Panc1 (cell line): ENCODE measurements around the gene M6PR. TPM values are rescaled to one million over a fixed set of nuclear protein-coding genes. Genes with fewer than 3 reads are reported as not detected.
"Not testable (repeated sequence)": the region's sequence is repeated elsewhere in the genome, so short reads cannot be mapped to it uniquely, and the experiment has no call there.

Experiments used
- ATAC-seq: fragments of 200-7000 bp; cut with Tn5 transposase; 2 replicates; pipeline ENCODE4 v1.9.1; 2020; ENCODE audit warnings: mild to moderate bottlenecking, moderate library complexity
- BruUV-seq: library from RNA; stranded (reverse); fragments of 400-500 nt; replicated peaks from 2 replicates; lab custom pipeline; 2021; lab: Mats Ljungman, UMichigan
- CTCF ChIA-PET: fragments of 300-600 bp; sonication (Branson Sonifier 250); formaldehyde crosslinking; loops from one replicate; lab custom pipeline; 2022; ENCODE audit warnings: antibody characterized with exemption; lab: Charles Lee
- POLR2A ChIA-PET: fragments of 300-600 bp; sonication (Branson Sonifier 250); formaldehyde crosslinking; loops from one replicate; lab custom pipeline; 2022; ENCODE audit warnings: antibody characterized with exemption; lab: Charles Lee
- DNase-seq: peaks from one replicate; pipeline ENCODE4 v3.0.0-alpha.2; 2010; ENCODE audit warnings: low read depth, low spot score
- H3K27ac ChIP-seq: 2 replicates; pipeline ENCODE4 v1.5.1; 2011; ENCODE audit warnings: mild to moderate bottlenecking, low read length, inconsistent platforms
- H3K27me3 ChIP-seq: fragments of 200-500 bp; sonication (Bioruptor generic); 2 replicates; pipeline ENCODE4 v1.6.0; 2014; ENCODE audit warnings: low read length, inconsistent platforms; ENCODE audit not compliant: control insufficient read depth, insufficient read depth
- H3K36me3 ChIP-seq: fragments of 200-500 bp; sonication (Bioruptor generic); 2 replicates; pipeline ENCODE4 v1.5.1; 2014; ENCODE audit warnings: inconsistent platforms, mild to moderate bottlenecking, low read length, moderate library complexity; ENCODE audit not compliant: control insufficient read depth, insufficient read depth
- H3K4me1 ChIP-seq: 2 replicates; pipeline ENCODE4 v1.5.1; 2011; ENCODE audit warnings: inconsistent platforms, mild to moderate bottlenecking, low read length, moderate library complexity; ENCODE audit not compliant: control insufficient read depth, insufficient read depth
- H3K4me3 ChIP-seq, 2 experiments: 2 replicates each; pipeline ENCODE4 v1.5.1; 2011 to 2012; ENCODE audit warnings: low read depth in 2 of 2, low read length in 2 of 2, mild to moderate bottlenecking in 2 of 2, inconsistent platforms in 1 of 2, moderate library complexity in 1 of 2
- H3K9me3 ChIP-seq: fragments of 200-500 bp; sonication (Bioruptor generic); 2 replicates; pipeline ENCODE4 v1.5.1; 2014; ENCODE audit warnings: low read depth, mild to moderate bottlenecking, inconsistent platforms, low read length, moderate library complexity; ENCODE audit not compliant: control insufficient read depth, insufficient read depth
- CTCF ChIP-seq: fragments of 450-650 bp; IDR thresholded peaks from 2 replicates; pipeline ENCODE4 v1.5.1; 2017; ENCODE audit warnings: mild to moderate bottlenecking
- POLR2AphosphoS5 ChIP-seq: IDR thresholded peaks from 2 replicates; pipeline ENCODE4 v1.6.1; 2012; ENCODE audit warnings: mild to moderate bottlenecking, low read depth, low read length, moderate library complexity
- REST ChIP-seq, 2 experiments: IDR thresholded peaks; 2 replicates each; pipeline ENCODE4 v1.6.1; 2011 to 2012; ENCODE audit warnings: low read depth in 2 of 2, control low read depth in 1 of 2, low read length in 1 of 2, mild to moderate bottlenecking in 1 of 2, moderate library complexity in 1 of 2; ENCODE audit not compliant: insufficient read depth in 1 of 2
- SIN3A ChIP-seq: IDR thresholded peaks from 2 replicates; pipeline ENCODE4 v1.6.1; 2012; ENCODE audit warnings: low read depth, mild to moderate bottlenecking, low read length, moderate library complexity, borderline replicate concordance; ENCODE audit not compliant: insufficient read depth
- TCF7L2 ChIP-seq: IDR thresholded peaks from 2 replicates; pipeline ENCODE4 v1.6.1; 2011; ENCODE audit warnings: mild to moderate bottlenecking, low read depth, low read length, inconsistent platforms
- in situ Hi-C: cut with HindIII; loops from 2 replicates; pipeline ENCODE4 v1.10.0; 2016; ENCODE audit warnings: low sequenced_read_pairs, low pct_unique_long_range_greater_than_20kb
- intact Hi-C: fragments of 100-400 bp; cut with micrococcal nuclease; formaldehyde crosslinking; loops from one replicate; pipeline ENCODE4 v1.10.0; 2022; ENCODE audit not compliant: unreplicated experiment
- total RNA-seq: library from RNA; stranded (reverse); gene quantifications from one replicate; pipeline ENCODE4 v1.2.1, GENCODE V29; 2021; ENCODE audit not compliant: unreplicated experiment

M6PR gene
- total RNA-seq, 1 experiment from 2014 or later = 161 TPM

- in situ Hi-C loops, intact Hi-C loops, H3K9me3 ChIP-seq, H3K36me3 ChIP-seq, DNase-seq, H3K27me3 ChIP-seq, H3K4me1 ChIP-seq, BruUV-seq: not testable (repeated sequence)
- TF ChIP-seq TCF7L2 = peak; percentile 32; the same call in 1 of the 2 replicates
- TF ChIP-seq CTCF = peak; percentile 29; the same call in 1 of the 2 replicates
- ATAC-seq = peak; percentile 87
- ChIA-PET POLR2A (interaction anchor here (0.6 kb wide), 1 partner anchor 35 kb away, joined by 3 read pairs; the partner anchor contains the start of gene M6PR), CTCF (interaction anchor here (0.5 kb wide), 1 partner anchor 182 kb away, joined by 4 read pairs; no protein-coding TSS in a partner anchor)
- Histone ChIP-seq H3K27ac (peak within 1 kb of the TSS; percentile 87), H3K4me3 (peak within 1 kb of the TSS; percentile 56 to 87)
Observed at GRCh38 chr12:8914033-8914715, 35.3 kb downstream of the M6PR start, which contains the start of gene PHC1. Gene PHC1 (plus strand): TSS chr12:8914509. CDS start chr12:8917678, 3,169 bp downstream.

- Histone ChIP-seq H3K4me3 (peak overlapping the region; percentile 56 to 82), H3K9me3 (no peaks in the 10 kb centered on the region), H3K27me3 (no peaks in the 10 kb centered on the region), H3K36me3 (no peaks in the 10 kb centered on the region; the same call in 1 of the 2 replicates), H3K4me1 (peaks cover 9% of the 10 kb centered on the region), H3K27ac (peak overlapping the region; percentile 87)
- intact Hi-C loops (no loop called here), in situ Hi-C loops (no loop called here)
- TF ChIP-seq SIN3A = no peak
- no peak for TF ChIP-seq POLR2AphosphoS5
- TSS peak; percentile 92 for BruUV-seq
- ChIA-PET POLR2A (interaction anchor here (0.6 kb wide), 1 partner anchor 36 kb away, joined by 3 read pairs; the partner anchor contains the start of gene M6PR), CTCF (no interaction called here)
- ATAC-seq (no peak), DNase-seq (no peak)
Observed at GRCh38 chr12:8913702-8914032, 35.8 kb downstream of the M6PR start.

GRCh38 chr12:8912914-8913313, 36.5 kb downstream of the M6PR start:
- no peaks in the 10 kb centered on the region; the same call in 1 of the 2 replicates for H3K36me3 ChIP-seq
- TF ChIP-seq REST (IDR thresholded peaks at IDR 0.05; ENCODE audit: insufficient read depth in 1 of 2, low read depth in 2 of 2, low read length in 1 of 2) (no peak), POLR2AphosphoS5 (no peak), CTCF (peak; percentile 28; the same call in 1 of the 2 replicates), SIN3A (no peak)
- H3K27me3 ChIP-seq = no peaks in the 10 kb centered on the region
- CTCF ChIA-PET = no interaction called here
- H3K27ac ChIP-seq = peak overlapping the region; percentile 87; the same call in 1 of the 2 replicates
- ATAC-seq = no peak
- no peaks in the 10 kb centered on the region for H3K9me3 ChIP-seq
- H3K4me1 ChIP-seq = peaks cover 9% of the 10 kb centered on the region
- DNase-seq = no peak
- intact Hi-C loops (no loop called here), in situ Hi-C loops (no loop called here)
- POLR2A ChIA-PET = no interaction called here
- no peak overlapping the region for H3K4me3 ChIP-seq
- no TSS peak for BruUV-seq
